K562 (cell line): Measurements from ENCODE around the gene USP32. TPM values are rescaled to one million over a fixed set of nuclear protein-coding genes. Genes with fewer than 3 reads are reported as not detected.
A peak's percentile ranks its signal among the peaks of the same experiment; 100 is the strongest.

Experiments
- ARHGAP35 ChIP-seq: fragments of 450-650 bp; IDR thresholded peaks from 2 replicates; pipeline ENCODE4 v1.6.1; 2018; ENCODE audit not compliant: partially characterized antibody
- BACH1 ChIP-seq: fragments of 200-800 bp; sonication (Bioruptor generic); IDR thresholded peaks from 2 replicates; pipeline ENCODE4 v1.6.1; 2016; ENCODE audit warnings: missing genetic modification characterization, missing compliant biosample characterization
- CBFB ChIP-seq: sonication (generic); formaldehyde crosslinking; IDR thresholded peaks from 2 replicates; pipeline ENCODE4 v1.4.0; 2020; ENCODE audit warnings: mild to moderate bottlenecking, missing genetic modification reagents
- NFRKB ChIP-seq: fragments of 450-650 bp; IDR thresholded peaks from 2 replicates; pipeline ENCODE4 v1.6.1; 2016; ENCODE audit warnings: low read depth
- POLR2AphosphoS5 ChIP-seq: IDR thresholded peaks from 2 replicates; pipeline ENCODE4 v1.6.1; 2011; ENCODE audit warnings: mild to moderate bottlenecking, low read depth, low read length, moderate library complexity; ENCODE audit not compliant: control insufficient read depth, insufficient read depth
- ZNF830 ChIP-seq: fragments of 250-450 bp; sonication (Bioruptor Pico); IDR thresholded peaks from 2 replicates; pipeline ENCODE4 v1.5.0; 2021; ENCODE audit warnings: mild to moderate bottlenecking
- polyA plus RNA-seq, 8 experiments: library from polyadenylated mRNA; depleted of rRNA in 4 of 8; stranded (reverse) in 5 of 8; unstranded in 3 of 8; fragments of >200 nt; fragmentation: Nextera tagmentation in 2 of 8; fragmentation: Illumina TruSeq in 1 of 8; extraction: Ambion mirVana in 2 of 8; extraction: Trizol in 1 of 8; gene quantifications; 2 replicates each; pipeline versions ENCODE4 v1.2.1 to v1.2.3, GENCODE V29; 2011 to 2014; ENCODE audit warnings: inconsistent platforms in 1 of 8, missing spikeins in 1 of 8
- total RNA-seq, 7 experiments: library from RNA; depleted of rRNA in 6 of 7; stranded (reverse); fragments of >200 nt in 6 of 7; fragmentation: Illumina TruSeq in 2 of 7; extraction: Trizol in 2 of 7; gene quantifications; 2 replicates each; pipeline versions ENCODE4 v1.2.1 to v1.2.3, GENCODE V29; 2011 to 2021; ENCODE audit warnings: low replicate concordance in 1 of 7
- TF ChIP-seq, protein P1 (sequence below): sonication (generic); formaldehyde crosslinking; IDR thresholded peaks from 2 replicates; pipeline ENCODE4 v1.8.0; 2023; ENCODE audit warnings: missing genetic modification reagents, mild to moderate bottlenecking, borderline replicate concordance
- TF ChIP-seq, protein P2 (sequence below): fragments of 450-650 bp; formaldehyde crosslinking; IDR thresholded peaks from 2 replicates; pipeline ENCODE4 v1.4.0; 2022; ENCODE audit warnings: missing genetic modification characterization
- TF ChIP-seq, protein P3 (sequence below), 3 experiments: IDR thresholded peaks in 2 of 3; conservative IDR thresholded peaks in 1 of 3; 2 replicates each; pipeline ENCODE4 v1.5.1; 2011 to 2012; ENCODE audit warnings: low read length in 3 of 3, mild to moderate bottlenecking in 3 of 3, control low read depth in 2 of 3, improper control_type of control experiment in 1 of 3, inconsistent platforms in 1 of 3, low read depth in 1 of 3, mixed read lengths in 1 of 3, moderate library complexity in 1 of 3; ENCODE audit not compliant: insufficient read depth in 2 of 3

Gene USP32
- total and polyA plus RNA-seq, 9 of the 15 experiments (the other 6 are each of a cell fraction or from before 2014, with no cell fraction given): 18.0 to 69.3 (median 47.1) TPM

DNA sequence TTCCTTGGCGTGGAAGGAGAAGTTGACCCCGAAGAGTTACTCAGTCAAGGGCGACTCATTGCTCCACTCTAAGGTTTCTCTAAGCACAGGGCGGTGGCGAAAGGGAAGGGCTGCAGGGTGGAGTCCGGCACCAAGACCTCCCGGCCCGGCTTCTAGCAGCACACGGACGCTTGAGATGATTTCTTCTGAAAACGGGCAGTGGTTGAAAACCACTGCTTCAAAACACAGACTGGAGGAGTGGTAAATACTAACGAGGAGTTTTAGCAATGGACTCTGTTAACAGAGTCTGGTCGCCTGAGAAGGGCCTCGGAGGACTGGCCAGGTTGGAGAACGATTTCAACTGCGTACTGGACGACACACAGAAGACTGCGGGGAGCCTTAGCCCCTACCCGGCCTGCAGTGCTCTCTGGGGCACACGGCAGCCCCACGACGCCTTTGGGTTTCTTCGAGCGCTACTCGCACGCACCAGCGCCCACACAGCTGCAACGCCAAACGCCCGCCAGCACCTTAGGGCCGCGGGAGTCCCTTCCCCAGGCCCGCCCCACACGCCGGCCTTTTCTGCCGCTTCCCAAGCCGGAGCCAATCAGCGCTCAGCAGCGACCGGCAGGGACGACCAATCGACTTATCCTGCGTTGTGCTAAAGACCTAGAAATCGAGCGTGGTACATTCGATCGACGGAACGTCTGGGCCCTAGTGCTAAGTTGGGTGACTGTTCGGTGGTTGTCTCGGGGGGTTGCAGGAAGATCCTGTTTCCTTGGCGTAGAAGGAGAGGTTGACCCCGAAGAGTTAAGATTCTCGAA lies 256.6 kb downstream of the USP32 start (continued):
- TF ChIP-seq, protein P1, sequence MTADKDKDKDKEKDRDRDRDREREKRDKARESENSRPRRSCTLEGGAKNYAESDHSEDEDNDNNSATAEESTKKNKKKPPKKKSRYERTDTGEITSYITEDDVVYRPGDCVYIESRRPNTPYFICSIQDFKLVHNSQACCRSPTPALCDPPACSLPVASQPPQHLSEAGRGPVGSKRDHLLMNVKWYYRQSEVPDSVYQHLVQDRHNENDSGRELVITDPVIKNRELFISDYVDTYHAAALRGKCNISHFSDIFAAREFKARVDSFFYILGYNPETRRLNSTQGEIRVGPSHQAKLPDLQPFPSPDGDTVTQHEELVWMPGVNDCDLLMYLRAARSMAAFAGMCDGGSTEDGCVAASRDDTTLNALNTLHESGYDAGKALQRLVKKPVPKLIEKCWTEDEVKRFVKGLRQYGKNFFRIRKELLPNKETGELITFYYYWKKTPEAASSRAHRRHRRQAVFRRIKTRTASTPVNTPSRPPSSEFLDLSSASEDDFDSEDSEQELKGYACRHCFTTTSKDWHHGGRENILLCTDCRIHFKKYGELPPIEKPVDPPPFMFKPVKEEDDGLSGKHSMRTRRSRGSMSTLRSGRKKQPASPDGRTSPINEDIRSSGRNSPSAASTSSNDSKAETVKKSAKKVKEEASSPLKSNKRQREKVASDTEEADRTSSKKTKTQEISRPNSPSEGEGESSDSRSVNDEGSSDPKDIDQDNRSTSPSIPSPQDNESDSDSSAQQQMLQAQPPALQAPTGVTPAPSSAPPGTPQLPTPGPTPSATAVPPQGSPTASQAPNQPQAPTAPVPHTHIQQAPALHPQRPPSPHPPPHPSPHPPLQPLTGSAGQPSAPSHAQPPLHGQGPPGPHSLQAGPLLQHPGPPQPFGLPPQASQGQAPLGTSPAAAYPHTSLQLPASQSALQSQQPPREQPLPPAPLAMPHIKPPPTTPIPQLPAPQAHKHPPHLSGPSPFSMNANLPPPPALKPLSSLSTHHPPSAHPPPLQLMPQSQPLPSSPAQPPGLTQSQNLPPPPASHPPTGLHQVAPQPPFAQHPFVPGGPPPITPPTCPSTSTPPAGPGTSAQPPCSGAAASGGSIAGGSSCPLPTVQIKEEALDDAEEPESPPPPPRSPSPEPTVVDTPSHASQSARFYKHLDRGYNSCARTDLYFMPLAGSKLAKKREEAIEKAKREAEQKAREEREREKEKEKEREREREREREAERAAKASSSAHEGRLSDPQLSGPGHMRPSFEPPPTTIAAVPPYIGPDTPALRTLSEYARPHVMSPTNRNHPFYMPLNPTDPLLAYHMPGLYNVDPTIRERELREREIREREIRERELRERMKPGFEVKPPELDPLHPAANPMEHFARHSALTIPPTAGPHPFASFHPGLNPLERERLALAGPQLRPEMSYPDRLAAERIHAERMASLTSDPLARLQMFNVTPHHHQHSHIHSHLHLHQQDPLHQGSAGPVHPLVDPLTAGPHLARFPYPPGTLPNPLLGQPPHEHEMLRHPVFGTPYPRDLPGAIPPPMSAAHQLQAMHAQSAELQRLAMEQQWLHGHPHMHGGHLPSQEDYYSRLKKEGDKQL: no peak
- TF ChIP-seq BACH1 (tag) (no peak), ZNF830 (CRISPR knock-in tag) (no peak), ARHGAP35 (no peak), NFRKB (no peak), CBFB (CRISPR knock-in tag) (no peak), POLR2AphosphoS5 (peak; percentile 47; the same call in 1 of the 2 replicates)
- TF ChIP-seq, protein P2, sequence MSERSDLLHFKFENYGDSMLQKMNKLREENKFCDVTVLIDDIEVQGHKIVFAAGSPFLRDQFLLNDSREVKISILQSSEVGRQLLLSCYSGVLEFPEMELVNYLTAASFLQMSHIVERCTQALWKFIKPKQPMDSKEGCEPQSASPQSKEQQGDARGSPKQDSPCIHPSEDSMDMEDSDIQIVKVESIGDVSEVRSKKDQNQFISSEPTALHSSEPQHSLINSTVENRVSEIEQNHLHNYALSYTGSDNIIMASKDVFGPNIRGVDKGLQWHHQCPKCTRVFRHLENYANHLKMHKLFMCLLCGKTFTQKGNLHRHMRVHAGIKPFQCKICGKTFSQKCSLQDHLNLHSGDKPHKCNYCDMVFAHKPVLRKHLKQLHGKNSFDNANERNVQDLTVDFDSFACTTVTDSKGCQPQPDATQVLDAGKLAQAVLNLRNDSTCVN (CRISPR knock-in tag): no peak
- TF ChIP-seq, protein P3, sequence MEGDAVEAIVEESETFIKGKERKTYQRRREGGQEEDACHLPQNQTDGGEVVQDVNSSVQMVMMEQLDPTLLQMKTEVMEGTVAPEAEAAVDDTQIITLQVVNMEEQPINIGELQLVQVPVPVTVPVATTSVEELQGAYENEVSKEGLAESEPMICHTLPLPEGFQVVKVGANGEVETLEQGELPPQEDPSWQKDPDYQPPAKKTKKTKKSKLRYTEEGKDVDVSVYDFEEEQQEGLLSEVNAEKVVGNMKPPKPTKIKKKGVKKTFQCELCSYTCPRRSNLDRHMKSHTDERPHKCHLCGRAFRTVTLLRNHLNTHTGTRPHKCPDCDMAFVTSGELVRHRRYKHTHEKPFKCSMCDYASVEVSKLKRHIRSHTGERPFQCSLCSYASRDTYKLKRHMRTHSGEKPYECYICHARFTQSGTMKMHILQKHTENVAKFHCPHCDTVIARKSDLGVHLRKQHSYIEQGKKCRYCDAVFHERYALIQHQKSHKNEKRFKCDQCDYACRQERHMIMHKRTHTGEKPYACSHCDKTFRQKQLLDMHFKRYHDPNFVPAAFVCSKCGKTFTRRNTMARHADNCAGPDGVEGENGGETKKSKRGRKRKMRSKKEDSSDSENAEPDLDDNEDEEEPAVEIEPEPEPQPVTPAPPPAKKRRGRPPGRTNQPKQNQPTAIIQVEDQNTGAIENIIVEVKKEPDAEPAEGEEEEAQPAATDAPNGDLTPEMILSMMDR (IDR thresholded peaks at IDR 0.05 in 2 of 3, conservative IDR thresholded peaks at IDR 0.05 in 1 of 3; ENCODE audit: insufficient read depth in 2 of 3, low read depth in 1 of 3, low read length in 3 of 3): no peak
